ENCODE data around the gene TBCCD1.
A peak's percentile ranks its signal among the peaks of the same experiment; 100 is the strongest.

The TBCCD1 gene, protein sequence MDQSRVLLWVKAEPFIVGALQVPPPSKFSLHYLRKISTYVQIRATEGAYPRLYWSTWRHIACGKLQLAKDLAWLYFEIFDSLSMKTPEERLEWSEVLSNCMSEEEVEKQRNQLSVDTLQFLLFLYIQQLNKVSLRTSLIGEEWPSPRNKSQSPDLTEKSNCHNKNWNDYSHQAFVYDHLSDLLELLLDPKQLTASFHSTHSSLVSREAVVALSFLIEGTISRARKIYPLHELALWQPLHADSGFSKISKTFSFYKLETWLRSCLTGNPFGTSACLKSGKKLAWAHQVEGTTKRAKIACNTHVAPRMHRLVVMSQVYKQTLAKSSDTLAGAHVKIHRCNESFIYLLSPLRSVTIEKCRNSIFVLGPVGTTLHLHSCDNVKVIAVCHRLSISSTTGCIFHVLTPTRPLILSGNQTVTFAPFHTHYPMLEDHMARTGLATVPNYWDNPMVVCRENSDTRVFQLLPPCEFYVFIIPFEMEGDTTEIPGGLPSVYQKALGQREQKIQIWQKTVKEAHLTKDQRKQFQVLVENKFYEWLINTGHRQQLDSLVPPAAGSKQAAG

DNA sequence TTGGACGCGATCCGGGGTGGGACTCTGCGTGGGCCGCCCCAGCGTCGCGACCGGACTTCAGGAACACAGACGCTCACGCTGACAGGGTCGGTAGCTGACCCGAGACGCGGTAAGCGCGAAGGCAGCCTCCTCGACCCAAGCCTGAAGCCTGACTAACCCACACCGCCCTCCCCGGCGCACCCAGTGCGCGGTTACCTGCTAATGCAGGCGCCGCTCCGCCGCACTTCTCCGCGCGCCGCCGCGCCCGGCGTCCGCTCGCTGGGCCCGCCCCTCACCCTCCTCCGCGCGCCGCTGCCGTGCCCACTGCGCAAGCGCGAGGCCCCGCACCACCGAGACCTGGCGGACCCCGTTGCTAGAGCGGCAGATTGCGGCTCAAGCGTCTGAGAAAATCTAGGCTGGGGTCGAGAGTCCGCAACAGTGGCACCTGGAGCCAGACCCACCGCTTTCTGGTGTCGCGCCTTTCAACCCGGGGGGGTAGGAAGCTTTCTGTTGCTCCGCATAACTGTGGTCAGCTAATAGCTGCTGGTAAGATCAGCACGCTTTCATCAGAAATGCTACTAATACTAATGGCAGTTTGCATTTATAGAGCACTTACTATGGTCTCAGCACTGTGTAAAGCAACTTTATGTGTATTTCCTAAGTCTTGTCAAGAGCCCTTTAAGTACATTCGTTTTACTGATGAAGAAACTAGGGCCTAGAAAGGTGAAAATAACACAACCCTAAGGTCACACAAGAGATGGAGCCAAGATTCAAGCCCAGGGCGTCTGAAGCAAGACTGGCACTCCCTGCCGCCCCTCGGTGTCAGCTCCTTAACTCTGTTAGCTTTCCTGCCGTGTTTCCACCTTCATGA, at the start of gene TBCCD1:
Gene TBCCD1 (minus strand): TSS at position 268 of the 850 bp plus-strand sequence. CDS start 3,010 bp downstream, outside the sequence.
- DNase-seq = peak; percentile 87

DNA sequence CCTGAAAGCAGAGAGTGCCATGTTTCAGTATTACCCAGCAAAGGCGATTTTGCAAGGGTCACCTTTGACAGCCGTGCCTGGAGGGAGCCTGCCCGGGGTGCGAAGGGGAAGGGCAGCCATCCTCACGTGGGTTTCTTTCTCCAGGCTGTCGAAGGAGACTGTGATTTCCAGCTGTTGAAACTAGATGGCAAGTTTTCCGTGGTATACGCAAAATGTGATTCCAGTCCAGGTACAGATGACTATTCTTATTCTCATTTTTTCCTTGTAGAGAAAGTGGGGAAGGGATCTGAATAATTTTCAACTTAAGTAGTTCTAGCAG, 49.1 kb upstream of the TBCCD1 start:
- DNase-seq = no peak

DNA sequence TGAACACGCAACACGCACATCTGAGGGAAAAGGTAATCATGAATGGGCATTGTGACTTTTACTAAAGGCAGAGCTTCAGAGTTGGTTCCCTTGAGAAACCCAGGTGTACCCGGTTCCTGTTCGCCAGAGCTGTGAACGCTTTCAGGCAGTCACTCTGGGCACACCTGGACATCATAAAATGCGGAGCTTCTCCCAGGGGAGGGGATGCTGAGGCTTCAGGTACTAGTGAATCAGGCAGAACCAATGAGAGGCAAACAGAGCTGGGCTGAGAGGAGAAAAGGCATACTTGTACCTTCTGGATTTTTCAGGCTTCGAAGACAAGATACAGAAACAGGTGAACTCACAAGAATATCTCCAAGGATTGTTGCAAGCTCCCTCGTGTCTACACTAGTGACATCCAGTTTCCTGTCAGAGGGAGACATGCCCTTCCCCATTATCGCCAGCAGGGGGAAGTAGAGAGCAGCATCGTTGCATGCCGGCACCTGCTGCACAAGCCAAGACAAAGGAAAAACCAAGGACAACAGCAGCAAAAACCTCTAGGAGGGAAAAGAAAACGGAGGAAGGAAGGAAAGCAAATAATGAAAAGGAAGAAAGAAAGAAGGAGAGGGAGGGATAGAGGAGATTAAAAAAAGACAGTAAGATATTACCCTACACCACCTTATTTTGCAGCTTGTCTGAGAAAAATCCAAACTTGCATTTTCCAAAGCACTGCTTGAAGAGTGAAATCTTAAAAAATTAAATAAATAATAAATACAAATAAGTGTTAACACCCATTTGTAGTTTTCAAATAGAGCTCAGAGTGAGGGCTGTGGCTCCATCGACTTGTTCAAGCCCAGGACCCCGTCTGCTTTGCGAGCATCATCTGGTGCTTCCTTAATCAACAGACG, 47.7 kb upstream of the TBCCD1 start:
- peak; percentile 77 for DNase-seq

DNA sequence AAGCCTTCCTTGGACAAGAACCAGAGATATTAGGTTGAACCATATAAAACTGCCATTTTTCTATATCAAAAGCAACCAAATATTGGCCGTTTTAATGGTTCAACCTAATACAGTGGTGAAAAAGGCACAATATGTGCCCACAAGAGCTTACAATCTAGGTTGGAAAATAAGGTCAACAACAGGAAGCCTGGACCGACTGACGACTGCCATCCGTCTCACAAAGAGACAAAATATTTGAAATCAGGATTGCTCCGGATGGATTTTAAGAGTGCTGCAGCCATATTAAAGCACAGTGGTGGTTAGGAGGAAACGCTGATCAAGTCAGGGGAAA, 47.1 kb upstream of the TBCCD1 start:
- no peak for DNase-seq

DNA sequence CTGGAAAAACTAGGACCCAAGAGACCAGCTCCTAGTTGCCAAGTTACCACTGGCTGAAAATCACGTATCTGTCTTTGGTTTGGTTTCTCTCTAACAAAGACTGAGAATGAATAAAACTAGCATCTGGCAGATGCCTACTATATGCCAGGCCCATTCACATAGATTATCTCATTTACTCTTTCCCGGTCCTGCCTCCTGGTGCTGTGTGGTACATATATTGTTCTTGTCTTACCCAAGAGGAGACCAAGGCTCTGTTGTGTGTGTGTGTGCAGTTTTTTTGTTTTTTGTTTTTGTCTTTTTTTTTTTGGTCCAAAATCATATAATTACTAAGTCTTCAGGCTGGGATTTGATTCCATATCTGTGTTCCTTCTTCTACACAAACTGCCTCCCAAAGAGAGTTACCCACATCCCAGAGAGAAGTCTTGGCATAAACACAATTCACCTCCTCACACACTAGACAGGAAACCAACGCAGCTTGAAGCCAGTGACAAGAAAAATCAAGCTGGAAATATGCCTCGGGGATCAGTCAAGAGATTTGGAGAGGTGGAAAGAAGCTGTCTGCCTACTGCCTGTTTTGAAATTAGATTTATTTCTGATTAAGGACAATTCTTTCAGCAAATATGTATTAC, 46.6 kb upstream of the TBCCD1 start:
- no peak for DNase-seq

DNA sequence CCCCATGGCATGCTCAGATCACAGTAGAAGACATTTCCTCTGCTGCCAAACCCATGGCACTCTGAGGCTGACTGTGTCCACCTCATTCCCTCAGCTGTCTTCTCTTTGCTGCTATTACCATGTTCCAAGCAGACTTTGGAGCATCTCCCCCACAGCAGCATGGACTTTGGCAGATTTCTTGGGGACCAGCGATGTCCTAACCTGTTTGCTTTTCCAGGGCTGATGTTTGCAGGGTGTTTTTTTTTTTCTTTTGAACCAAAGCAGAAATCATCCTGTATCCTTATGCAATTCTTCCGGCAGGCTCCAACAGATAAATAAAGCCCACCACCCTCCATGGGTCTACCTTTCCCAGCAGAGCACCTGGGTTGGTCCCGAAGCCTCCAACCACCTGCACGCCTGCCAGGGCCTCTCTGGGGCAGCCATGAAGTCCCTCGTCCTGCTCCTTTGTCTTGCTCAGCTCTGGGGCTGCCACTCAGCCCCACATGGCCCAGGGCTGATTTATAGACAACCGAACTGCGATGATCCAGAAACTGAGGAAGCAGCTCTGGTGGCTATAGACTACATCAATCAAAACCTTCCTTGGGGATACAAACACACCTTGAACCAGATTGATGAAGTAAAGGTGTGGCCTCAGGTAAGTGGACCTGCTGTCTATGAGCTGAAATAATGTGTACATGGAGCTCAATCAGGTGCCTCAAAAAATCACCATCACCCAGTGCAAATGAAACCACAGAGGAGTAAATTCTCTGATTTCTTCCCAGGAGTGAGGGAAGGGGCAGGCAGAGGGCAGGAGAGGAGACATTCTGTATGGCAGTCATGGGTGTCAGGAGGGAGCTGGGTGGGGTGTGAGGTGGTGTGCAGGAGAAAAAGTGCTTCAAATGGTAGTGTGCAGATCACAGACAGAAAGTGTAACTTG, 45.8 kb upstream of the TBCCD1 start, which contains the start of gene AHSG:
Gene AHSG (plus strand): TSS at position 340 of the 916 bp plus-strand sequence. CDS start 82 bp downstream, at position 422.
- no peak for DNase-seq

DNA sequence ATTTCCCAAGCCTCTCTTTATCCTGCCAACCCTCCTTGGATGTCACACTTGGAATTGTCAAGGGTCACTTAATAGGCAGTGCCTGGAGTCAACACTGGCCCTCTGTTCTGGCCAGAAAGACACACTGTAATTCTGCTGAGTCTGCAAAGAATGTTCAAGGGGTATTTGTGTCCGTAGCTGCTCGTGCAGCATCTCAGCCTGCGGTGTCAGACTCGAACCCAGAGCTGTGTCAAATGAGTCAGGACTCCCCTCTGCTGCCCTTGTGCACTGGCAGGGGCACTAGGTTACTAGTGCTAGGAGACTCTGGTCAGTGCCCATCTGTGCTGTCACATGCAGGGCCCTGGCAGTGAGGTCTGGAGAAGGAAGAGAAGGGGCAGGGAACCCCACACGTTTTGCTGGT, 44.9 kb upstream of the TBCCD1 start:
- no peak for DNase-seq

DNA sequence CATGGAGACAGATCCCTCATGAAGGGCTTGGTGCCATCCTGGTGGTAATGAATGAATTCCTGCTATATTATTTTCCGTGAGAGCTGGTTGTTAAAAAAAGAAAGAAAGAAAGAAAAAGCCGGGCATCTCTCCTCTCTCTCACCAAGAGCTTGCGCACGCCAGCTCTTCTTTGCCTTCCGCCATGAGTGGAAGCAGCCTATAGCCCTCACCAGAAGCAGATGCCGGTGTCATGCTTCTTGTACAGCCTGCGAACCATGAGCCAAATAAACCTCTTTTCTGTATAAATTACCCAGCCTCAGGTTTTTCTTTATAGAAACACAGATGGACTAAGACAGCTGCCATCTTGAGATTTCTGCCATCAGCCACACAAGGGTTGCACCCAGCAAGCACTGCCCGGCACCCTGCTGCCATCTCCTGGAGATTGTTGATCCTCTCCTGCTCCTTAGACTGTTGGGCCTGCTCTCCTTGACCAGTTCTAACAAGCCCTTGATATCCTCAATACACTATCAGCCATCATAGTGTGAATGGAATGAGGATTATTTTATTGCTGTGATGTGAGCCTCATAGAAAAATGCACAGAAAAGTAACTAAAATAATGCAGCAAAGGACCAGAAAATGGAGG, 42.2 kb upstream of the TBCCD1 start:
- no peak for DNase-seq

DNA sequence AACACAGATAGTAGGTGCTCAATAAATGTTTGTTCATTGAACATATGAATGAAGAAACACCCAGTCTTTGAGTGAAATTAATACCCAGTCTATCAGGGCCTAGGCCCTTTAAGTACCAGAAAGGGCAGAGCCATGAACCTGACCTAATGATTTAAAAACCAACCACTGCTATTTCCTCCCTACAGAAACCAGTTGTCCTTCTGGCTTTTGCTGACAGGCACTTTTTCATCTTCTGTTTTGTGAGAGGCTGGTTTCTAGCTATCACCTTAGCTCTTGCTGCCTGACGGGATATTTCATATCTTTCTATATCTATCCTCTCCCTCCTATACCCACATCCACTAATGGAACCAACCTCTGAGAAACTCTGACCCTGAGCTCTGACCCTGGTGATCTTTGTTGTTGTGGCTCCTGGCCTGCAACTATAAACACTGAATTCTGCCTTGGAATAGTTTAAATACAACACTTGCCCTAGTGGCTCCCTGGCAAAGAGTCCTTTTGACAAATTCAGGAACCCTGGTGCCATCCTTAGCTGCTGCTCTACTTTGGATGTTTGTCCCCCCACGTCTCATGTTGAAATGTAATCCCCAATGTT, 41.6 kb upstream of the TBCCD1 start:
- DNase-seq = no peak

DNA sequence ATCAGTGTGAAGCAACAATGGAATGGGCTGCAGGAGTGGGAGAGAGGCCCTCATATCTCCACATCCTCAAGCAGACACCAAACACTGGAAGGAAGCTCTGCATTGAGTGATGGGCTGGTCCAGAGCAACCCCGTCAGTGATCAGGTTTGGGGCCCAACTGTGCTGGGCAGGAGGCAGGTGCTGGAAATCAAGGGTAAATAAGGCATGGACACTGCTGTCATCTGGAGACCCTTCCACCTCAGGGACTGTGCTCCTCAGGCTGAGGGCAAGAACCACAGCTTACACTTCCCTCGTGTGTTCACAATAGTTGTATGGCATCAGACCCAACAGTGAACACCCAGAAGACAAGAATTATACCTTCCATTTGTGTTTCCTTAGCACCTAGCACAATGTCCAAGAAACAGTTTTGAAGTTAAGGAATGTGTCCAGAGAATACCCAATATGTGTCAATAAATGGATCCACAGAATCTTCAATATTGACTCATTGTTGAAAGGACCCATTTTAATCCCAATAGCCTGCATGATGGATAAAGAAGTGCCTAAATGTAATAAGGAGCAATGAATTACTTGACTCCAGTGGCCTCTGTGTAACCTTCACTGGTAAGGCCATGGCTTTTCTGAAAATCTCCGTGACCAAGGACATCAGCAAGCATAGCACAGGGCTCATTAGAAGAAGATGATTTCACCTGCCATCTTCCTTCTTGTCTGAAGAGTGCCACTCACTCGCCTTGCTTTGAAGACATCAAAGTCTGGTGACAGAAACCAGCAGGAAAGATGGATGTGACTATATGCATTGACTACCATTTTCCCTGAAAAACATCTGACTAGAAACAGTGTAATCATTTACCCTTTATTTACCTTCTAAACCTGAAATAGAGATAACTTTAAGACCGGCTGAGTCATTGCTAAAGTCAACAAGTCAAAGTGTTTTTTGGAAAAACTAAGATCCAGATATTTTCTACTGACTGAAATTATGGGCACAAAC, 38.7 kb upstream of the TBCCD1 start:
- DNase-seq = no peak

DNA sequence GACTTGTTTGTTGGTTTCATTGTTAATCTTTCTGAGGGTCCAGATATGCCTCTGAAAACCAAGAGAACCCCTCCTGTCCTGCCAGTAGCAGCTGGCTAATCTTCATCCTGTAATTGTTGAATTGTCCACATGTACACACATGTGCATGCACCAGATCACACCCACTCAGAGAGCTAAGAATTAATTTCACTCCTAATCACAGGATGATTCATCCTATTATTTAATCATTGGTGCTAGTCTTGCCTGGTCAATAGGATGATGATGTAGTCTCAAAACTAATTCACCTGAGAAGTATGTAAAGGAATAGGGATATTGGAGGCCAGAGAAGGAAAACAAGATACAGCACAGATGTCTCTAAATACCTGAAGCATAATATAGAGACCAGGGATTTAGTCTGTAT, 37.9 kb upstream of the TBCCD1 start:
- no peak for DNase-seq

DNA sequence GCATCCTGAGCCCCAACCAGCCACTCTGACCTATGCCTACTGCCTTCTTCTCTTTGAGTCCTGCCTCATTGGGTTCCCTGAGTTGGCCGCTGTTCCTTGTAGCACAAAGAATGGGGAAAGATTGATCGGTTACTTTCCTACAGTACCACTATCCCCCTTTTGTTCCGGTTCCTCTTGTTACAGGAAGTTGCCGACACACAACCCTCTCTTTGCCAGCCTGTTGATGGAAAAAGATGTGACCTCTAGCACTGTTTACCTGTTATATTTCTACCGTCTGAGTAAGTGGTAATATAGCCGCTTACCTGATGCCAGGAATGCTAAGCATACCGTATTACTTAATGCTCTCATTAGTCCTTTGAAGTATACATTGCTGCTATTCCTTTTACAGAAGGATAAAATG, 36.0 kb upstream of the TBCCD1 start:
- DNase-seq = no peak

DNA sequence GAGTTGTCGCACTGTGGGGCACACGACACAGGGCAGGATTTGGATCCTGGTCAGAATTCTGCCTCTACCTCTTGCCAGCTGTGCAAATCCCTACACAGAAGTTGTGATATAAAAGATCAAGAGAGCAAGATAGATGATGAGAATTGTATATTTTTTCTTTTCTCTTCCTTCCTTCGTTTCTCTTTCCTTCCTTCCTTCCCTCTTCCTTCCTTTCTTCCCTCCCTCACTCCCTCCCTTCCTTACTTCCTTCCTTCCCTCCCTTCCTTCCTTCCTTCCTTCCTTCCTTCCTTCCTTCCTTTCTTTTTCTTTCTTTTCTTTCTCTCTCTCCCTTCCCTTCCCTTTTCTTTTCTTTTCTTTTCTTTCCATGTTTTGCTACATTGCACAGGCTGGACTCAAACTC, 33.8 kb upstream of the TBCCD1 start:
- DNase-seq = no peak

DNA sequence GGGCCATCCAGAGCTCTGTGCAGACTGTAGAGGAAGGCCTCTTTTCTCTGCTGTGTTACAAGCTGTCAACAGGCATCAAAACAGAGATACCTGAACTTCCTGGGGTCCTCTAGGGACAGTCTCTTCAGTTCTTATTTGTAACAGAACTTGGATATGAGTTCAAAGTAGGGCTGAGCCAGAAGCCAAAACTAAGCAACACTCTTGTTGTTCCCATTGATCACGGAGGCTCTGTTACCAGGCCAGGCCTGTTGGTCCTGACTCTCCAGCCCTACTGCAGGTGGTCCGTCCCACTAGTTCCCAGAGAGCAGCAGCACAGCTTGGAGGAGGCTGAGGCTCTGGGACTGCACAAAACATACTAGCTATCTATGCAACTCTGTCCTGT, 32.6 kb upstream of the TBCCD1 start:
- DNase-seq = no peak

DNA sequence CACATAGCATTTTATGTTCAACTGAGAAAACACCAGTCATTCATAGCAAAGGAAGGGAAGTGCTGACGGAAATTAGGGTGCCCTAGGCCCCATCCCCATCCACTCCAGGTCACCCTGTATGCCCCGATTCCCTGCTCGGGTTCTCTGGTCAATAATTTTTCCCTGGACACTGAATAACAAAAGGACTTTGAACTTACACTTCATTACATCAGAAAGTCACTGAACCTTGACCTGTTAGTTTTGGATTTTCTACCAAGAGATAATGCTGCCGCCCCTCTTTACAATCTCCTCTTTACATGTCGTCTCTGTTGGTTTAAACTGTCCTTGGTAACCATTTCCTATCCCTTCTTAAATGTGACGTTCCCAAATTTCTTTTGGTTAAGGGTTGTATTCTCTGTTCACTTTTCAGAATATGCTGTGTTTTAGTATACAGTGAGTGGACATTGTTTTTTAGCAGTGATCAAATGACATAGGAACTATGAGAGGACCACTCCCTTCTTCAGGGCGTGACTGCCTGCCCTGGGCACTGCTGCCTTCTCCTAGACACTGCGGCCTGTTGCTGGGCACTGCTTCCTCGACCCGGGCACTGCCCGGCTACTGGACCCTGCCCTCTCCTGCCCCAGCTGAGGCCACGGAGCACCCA, 32.1 kb upstream of the TBCCD1 start:
- no peak for DNase-seq

DNA sequence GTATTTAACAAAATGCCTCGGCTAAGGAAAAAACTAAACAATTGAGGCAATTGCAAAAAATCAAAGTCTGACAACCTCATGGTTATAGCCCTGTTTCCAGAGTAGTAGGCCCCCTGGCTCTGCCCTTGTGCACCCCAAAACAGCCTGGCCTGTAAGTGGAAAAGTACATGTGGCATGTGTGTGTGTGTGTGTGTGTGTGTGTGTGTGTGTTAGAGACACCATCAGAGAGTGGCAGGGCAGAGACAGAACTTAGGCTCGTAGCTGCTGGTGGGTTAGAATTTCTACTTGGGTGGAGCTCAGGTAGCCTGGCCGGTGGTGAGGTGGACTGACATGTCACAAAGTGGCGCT, 31.6 kb upstream of the TBCCD1 start:
- no peak for DNase-seq

DNA sequence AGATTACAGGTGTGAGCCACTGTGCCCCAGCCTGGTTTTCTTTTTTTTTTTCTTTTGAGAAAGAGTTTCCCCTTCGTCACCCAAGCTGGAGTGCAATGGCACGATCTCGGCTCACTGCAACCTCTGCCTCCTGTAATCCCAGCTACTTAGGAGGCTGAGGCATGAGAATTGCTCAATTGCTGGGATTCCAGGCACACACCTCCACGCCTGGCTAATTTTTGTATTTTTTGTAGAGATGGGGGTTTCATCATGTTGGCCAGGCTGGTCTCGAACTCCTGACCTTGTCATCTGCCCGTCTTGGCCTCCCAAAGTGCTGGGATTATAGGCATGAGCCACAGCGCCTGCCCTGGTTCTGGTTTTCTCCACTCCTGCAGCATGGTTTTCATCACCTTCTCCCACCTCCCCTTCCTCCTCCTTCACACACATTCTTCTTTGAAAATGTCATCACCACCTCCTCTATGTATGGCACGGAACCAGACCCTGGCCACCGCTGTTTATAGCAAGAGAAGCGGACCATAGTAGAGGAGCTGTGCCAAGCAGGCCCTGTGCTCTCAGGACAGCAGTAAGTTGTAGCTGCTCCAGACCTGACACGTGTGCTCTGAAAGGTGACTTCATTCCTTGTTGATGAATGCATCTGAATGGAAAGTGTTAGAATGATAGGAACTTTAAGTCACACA, 31.1 kb upstream of the TBCCD1 start:
- no peak for DNase-seq
